ENCODE data around the gene WDR17.

The WDR17 gene

GRCh38 chr4:176099314-176099713 is 33.7 kb downstream of the WDR17 start:
- H3K27me3 ChIP-seq (ENCODE audit: control insufficient read depth in 1 of 2, insufficient read depth in 2 of 2, low read length in 2 of 2) = no peaks in the 10 kb centered on the region
- no peaks in the 10 kb centered on the region for H3K4me1 ChIP-seq (ENCODE audit: insufficient read depth, low read length)
- H3K36me3 ChIP-seq (ENCODE audit: insufficient read depth, low read length) = no peaks in the 10 kb centered on the region
- H3K9ac ChIP-seq (ENCODE audit: low read length) = no peak overlapping the region
- H3K27ac ChIP-seq (ENCODE audit: low read depth, low read length) = no peak overlapping the region
- no peak overlapping the region for H3K4me3 ChIP-seq (ENCODE audit: low read depth in 1 of 2, low read length in 2 of 2)
- H3K9me3 ChIP-seq (ENCODE audit: low read length) = no peaks in the 10 kb centered on the region

DNA sequence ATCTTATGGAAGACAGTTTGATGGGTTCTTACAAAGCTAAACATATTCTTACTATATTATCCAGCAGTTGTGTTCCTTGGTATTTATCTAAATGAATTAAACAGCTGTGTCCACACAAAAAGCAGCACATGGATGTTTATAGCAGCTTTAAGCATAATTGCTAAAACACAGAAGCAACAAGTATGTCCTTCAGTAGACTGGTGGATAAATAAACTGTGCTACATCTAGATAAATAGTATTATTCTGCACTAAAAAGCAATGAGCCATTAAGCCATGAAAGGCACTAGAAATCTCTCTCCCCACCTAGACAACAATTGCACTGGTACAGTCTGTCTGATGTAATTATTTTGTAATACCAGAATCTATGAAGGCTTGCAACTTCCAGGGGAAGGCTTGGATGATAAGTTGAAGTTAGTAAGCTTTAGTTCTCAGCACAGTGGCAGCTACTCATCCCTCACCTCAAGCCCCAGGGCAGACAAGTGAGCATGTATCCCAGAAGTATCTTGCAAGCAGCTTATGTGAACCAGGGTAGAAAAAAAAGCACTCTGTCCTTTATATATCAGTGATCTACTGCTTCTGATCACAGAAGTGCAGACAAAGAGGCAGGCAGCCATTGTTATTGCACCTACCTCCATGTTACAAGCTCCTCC is 36.9 kb downstream of the WDR17 start:
- no peak overlapping the region for H3K27ac ChIP-seq (ENCODE audit: low read depth, low read length)
- H3K4me3 ChIP-seq (ENCODE audit: low read depth in 1 of 2, low read length in 2 of 2) = no peak overlapping the region
- H3K36me3 ChIP-seq (ENCODE audit: insufficient read depth, low read length) = no peaks in the 10 kb centered on the region
- no peaks in the 10 kb centered on the region for H3K27me3 ChIP-seq (ENCODE audit: control insufficient read depth in 1 of 2, insufficient read depth in 2 of 2, low read length in 2 of 2)
- H3K4me1 ChIP-seq (ENCODE audit: insufficient read depth, low read length) = no peaks in the 10 kb centered on the region
- no peaks in the 10 kb centered on the region for H3K9me3 ChIP-seq (ENCODE audit: low read length)
- no peak overlapping the region for H3K9ac ChIP-seq (ENCODE audit: low read length)

GRCh38 chr4:176107695-176108094 is 42.1 kb downstream of the WDR17 start:
- Histone ChIP-seq H3K27ac (ENCODE audit: low read depth, low read length) (no peak overlapping the region), H3K36me3 (ENCODE audit: insufficient read depth, low read length) (no peaks in the 10 kb centered on the region), H3K4me3 (ENCODE audit: low read depth in 1 of 2, low read length in 2 of 2) (no peak overlapping the region), H3K9ac (ENCODE audit: low read length) (no peak overlapping the region), H3K27me3 (ENCODE audit: control insufficient read depth in 1 of 2, insufficient read depth in 2 of 2, low read length in 2 of 2) (no peaks in the 10 kb centered on the region), H3K9me3 (ENCODE audit: low read length) (no peaks in the 10 kb centered on the region), H3K4me1 (ENCODE audit: insufficient read depth, low read length) (no peaks in the 10 kb centered on the region)

DNA sequence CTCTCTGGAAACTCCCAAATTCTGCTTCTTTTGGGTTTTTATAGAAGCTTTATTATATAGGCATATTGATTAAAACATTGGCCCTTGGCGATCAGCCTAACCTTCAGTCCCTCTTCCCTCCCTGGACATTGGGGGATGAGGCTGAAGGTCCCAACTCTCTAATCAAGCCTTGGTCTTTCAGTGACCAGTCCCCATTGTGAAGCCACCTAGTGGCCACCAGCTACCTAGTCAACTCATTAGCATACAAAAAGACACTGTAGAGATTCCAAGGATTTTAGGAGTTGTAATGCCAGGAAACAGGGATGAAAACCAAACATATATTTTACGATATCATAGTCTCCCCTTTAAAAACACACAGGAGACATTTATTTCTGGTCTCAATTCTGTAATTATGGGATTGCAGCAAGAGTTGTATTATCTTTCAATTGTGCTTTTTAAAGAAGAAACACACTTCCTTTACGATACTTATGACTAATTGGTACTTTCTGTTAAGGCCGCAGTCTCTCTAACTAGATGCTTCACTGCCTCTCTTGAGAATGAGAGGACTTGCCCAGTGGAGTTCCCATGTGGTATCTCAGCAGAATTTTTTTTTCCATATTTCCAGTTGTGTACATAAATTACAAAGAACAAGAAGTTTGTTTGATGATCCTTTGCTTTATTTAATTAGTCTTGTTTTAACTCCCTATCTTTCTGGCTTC is 58.2 kb downstream of the WDR17 start:
- Histone ChIP-seq H3K27ac (ENCODE audit: low read depth, low read length) (no peak overlapping the region), H3K27me3 (ENCODE audit: control insufficient read depth in 1 of 2, insufficient read depth in 2 of 2, low read length in 2 of 2) (no peaks in the 10 kb centered on the region), H3K36me3 (ENCODE audit: insufficient read depth, low read length) (no peaks in the 10 kb centered on the region), H3K9ac (ENCODE audit: low read length) (no peak overlapping the region), H3K9me3 (ENCODE audit: low read length) (no peaks in the 10 kb centered on the region), H3K4me1 (ENCODE audit: insufficient read depth, low read length) (peaks cover 4% of the 10 kb centered on the region), H3K4me3 (ENCODE audit: low read depth in 1 of 2, low read length in 2 of 2) (no peak overlapping the region)

DNA sequence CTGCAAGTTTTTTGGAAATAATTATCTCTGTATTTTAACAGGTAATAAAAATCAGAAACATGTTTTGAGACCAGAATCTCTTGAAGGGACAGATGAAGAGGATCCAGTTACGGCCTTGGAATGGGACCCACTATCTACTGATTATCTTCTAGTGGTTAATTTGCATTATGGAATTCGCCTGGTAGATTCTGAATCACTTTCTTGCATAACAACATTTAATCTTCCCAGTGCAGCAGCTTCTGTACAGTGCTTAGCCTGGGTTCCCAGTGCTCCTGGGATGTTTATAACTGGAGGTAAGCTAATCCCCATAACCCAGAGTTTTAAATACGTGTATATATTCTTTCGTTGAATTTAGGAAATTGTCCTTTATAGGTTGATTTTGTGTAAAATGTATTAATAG is 59.4 kb downstream of the WDR17 start:
- H3K9ac ChIP-seq (ENCODE audit: low read length) = no peak overlapping the region
- H3K4me1 ChIP-seq (ENCODE audit: insufficient read depth, low read length) = peaks cover 4% of the 10 kb centered on the region
- H3K4me3 ChIP-seq (ENCODE audit: low read depth in 1 of 2, low read length in 2 of 2) = no peak overlapping the region
- H3K36me3 ChIP-seq (ENCODE audit: insufficient read depth, low read length) = no peaks in the 10 kb centered on the region
- H3K27me3 ChIP-seq (ENCODE audit: control insufficient read depth in 1 of 2, insufficient read depth in 2 of 2, low read length in 2 of 2) = no peaks in the 10 kb centered on the region
- no peaks in the 10 kb centered on the region for H3K9me3 ChIP-seq (ENCODE audit: low read length)
- no peak overlapping the region for H3K27ac ChIP-seq (ENCODE audit: low read depth, low read length)

GRCh38 chr4:176134670-176135069 is 69.0 kb downstream of the WDR17 start:
- Histone ChIP-seq H3K36me3 (ENCODE audit: insufficient read depth, low read length) (no peaks in the 10 kb centered on the region), H3K27me3 (ENCODE audit: control insufficient read depth in 1 of 2, insufficient read depth in 2 of 2, low read length in 2 of 2) (no peaks in the 10 kb centered on the region), H3K9me3 (ENCODE audit: low read length) (no peaks in the 10 kb centered on the region), H3K27ac (ENCODE audit: low read depth, low read length) (no peak overlapping the region), H3K9ac (ENCODE audit: low read length) (no peak overlapping the region), H3K4me3 (ENCODE audit: low read depth in 1 of 2, low read length in 2 of 2) (no peak overlapping the region), H3K4me1 (ENCODE audit: insufficient read depth, low read length) (no peaks in the 10 kb centered on the region)

- Histone ChIP-seq H3K27ac (ENCODE audit: low read depth, low read length) (no peak overlapping the region), H3K9me3 (ENCODE audit: low read length) (no peaks in the 10 kb centered on the region), H3K36me3 (ENCODE audit: insufficient read depth, low read length) (no peaks in the 10 kb centered on the region), H3K4me1 (ENCODE audit: insufficient read depth, low read length) (no peaks in the 10 kb centered on the region), H3K9ac (ENCODE audit: low read length) (no peak overlapping the region), H3K4me3 (ENCODE audit: low read depth in 1 of 2, low read length in 2 of 2) (no peak overlapping the region), H3K27me3 (ENCODE audit: control insufficient read depth in 1 of 2, insufficient read depth in 2 of 2, low read length in 2 of 2) (no peaks in the 10 kb centered on the region)
These were observed 72.0 kb downstream of the WDR17 start for GRCh38 chr4:176137631-176138030.

DNA sequence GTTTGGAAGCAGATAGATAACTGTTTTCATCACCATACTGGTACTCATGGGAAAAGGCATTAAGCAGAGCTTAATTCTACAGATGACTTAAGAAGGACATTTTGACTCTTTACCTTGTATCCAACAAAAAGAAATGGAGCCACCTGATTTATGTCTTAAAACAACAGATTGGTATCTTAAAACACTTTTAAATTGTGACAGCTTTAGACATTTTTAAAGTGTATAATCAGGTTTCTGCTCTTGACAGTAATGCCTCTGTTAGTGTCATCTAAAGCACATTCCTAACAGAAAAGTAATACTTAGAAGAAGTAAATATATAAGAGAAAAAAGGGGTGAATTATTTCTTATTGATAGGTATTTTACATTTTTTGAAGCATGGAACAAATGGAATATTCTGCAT is 73.9 kb downstream of the WDR17 start:
- Histone ChIP-seq H3K27me3 (ENCODE audit: control insufficient read depth in 1 of 2, insufficient read depth in 2 of 2, low read length in 2 of 2) (no peaks in the 10 kb centered on the region), H3K4me3 (ENCODE audit: low read depth in 1 of 2, low read length in 2 of 2) (no peak overlapping the region), H3K9me3 (ENCODE audit: low read length) (no peaks in the 10 kb centered on the region), H3K36me3 (ENCODE audit: insufficient read depth, low read length) (no peaks in the 10 kb centered on the region), H3K4me1 (ENCODE audit: insufficient read depth, low read length) (no peaks in the 10 kb centered on the region), H3K9ac (ENCODE audit: low read length) (no peak overlapping the region), H3K27ac (ENCODE audit: low read depth, low read length) (no peak overlapping the region)

DNA sequence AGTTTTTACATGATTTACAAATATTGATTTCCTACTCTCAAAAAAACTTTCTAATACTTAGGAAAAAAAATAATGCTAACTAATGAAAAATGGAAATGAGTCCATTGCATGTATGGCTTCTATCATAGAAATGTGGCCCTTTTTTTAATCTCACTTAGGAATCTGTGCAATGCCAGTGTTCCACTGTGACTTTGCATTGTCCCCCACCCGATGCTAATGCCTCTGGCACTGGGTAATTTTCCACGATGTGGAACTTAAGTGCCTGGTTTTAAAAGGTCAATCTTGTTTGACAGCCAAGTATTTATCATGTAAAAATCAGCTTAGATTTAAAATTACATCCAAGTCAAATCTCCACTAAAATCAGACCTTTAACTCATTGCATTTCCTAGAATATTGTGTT is 76.6 kb downstream of the WDR17 start:
- Histone ChIP-seq H3K27me3 (ENCODE audit: control insufficient read depth in 1 of 2, insufficient read depth in 2 of 2, low read length in 2 of 2) (no peaks in the 10 kb centered on the region), H3K9me3 (ENCODE audit: low read length) (no peaks in the 10 kb centered on the region), H3K4me1 (ENCODE audit: insufficient read depth, low read length) (no peaks in the 10 kb centered on the region), H3K36me3 (ENCODE audit: insufficient read depth, low read length) (no peaks in the 10 kb centered on the region), H3K4me3 (ENCODE audit: low read depth in 1 of 2, low read length in 2 of 2) (no peak overlapping the region), H3K27ac (ENCODE audit: low read depth, low read length) (no peak overlapping the region), H3K9ac (ENCODE audit: low read length) (no peak overlapping the region)

DNA sequence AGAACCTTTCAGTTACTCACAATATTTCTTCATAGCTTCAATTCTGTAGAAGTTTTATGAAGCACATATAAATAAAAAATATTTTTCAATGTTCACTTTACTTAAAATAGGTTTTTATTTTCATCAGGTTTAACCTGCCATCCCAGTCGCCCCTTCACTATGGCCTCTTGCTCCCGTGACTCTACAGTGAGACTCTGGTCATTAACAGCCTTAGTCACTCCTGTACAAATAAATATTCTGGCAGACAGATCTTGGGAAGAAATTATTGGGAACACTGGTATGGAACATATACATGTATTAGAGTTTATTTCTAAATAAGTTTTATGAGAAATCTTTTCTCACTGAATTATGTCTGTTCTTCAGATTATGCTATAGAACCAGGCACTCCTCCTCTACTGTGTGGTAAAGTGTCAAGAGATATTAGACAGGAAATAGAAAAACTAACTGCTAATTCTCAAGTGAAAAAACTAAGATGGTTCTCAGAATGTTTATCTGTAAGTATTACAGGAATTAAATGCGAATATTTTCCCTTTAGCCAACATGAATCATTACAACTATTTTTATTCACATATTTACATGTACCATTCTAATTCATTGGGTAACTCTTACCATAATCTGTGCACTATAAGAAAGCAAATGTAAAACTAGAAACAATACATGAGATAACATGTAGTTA is 84.2 kb downstream of the WDR17 start:
- Histone ChIP-seq H3K27me3 (ENCODE audit: control insufficient read depth in 1 of 2, insufficient read depth in 2 of 2, low read length in 2 of 2) (no peaks in the 10 kb centered on the region), H3K4me3 (ENCODE audit: low read depth in 1 of 2, low read length in 2 of 2) (no peak overlapping the region), H3K9ac (ENCODE audit: low read length) (no peak overlapping the region), H3K36me3 (ENCODE audit: insufficient read depth, low read length) (no peaks in the 10 kb centered on the region), H3K4me1 (ENCODE audit: insufficient read depth, low read length) (peaks cover 4% of the 10 kb centered on the region), H3K27ac (ENCODE audit: low read depth, low read length) (no peak overlapping the region), H3K9me3 (ENCODE audit: low read length) (no peaks in the 10 kb centered on the region)

DNA sequence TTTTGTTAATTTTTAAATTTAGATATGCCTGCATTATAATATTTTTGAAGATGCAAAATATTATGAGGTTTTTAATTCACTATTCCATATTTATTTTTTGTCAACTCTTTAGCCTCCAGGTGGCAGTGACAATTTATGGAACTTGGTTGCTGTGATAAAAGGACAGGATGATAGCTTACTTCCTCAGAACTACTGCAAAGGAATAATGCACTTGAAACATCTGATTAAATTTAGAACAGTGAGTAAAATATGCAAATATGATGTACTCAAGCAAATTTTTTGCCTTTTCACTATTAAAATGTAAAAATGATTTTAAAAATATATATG is 84.7 kb downstream of the WDR17 start:
- Histone ChIP-seq H3K27ac (ENCODE audit: low read depth, low read length) (no peak overlapping the region), H3K4me3 (ENCODE audit: low read depth in 1 of 2, low read length in 2 of 2) (no peak overlapping the region), H3K4me1 (ENCODE audit: insufficient read depth, low read length) (peaks cover 4% of the 10 kb centered on the region), H3K9me3 (ENCODE audit: low read length) (no peaks in the 10 kb centered on the region), H3K9ac (ENCODE audit: low read length) (no peak overlapping the region), H3K36me3 (ENCODE audit: insufficient read depth, low read length) (no peaks in the 10 kb centered on the region), H3K27me3 (ENCODE audit: control insufficient read depth in 1 of 2, insufficient read depth in 2 of 2, low read length in 2 of 2) (no peaks in the 10 kb centered on the region)

- H3K27me3 ChIP-seq (ENCODE audit: control insufficient read depth in 1 of 2, insufficient read depth in 2 of 2, low read length in 2 of 2) = no peaks in the 10 kb centered on the region
- H3K36me3 ChIP-seq (ENCODE audit: insufficient read depth, low read length) = no peaks in the 10 kb centered on the region
- H3K9me3 ChIP-seq (ENCODE audit: low read length) = no peaks in the 10 kb centered on the region
- H3K4me3 ChIP-seq (ENCODE audit: low read depth in 1 of 2, low read length in 2 of 2) = no peak overlapping the region
- no peak overlapping the region for H3K27ac ChIP-seq (ENCODE audit: low read depth, low read length)
- H3K4me1 ChIP-seq (ENCODE audit: insufficient read depth, low read length) = peaks cover 4% of the 10 kb centered on the region
- no peak overlapping the region for H3K9ac ChIP-seq (ENCODE audit: low read length)
These were observed 85.1 kb downstream of the WDR17 start for GRCh38 chr4:176150704-176151103.
